HUES64 (cell line): Measurements from ENCODE around the gene TMPRSS2.

ENCODE experiments used
- H3K27ac ChIP-seq: 2 replicates; pipeline ENCODE4 v1.7.0; 2013; ENCODE audit warnings: low read depth, low read length, inconsistent platforms
- H3K27me3 ChIP-seq: 2 replicates; pipeline ENCODE4 v1.6.1; 2013; ENCODE audit warnings: mild to moderate bottlenecking, low read length; ENCODE audit not compliant: insufficient read depth
- H3K36me3 ChIP-seq: 2 replicates; pipeline ENCODE4 v1.6.1; 2013; ENCODE audit warnings: mild to moderate bottlenecking, low read length; ENCODE audit not compliant: insufficient read depth
- H3K4me1 ChIP-seq: 2 replicates; pipeline ENCODE4 v1.6.1; 2013; ENCODE audit warnings: mild to moderate bottlenecking, low read length, moderate library complexity; ENCODE audit not compliant: insufficient read depth
- H3K4me3 ChIP-seq: 2 replicates; pipeline ENCODE4 v1.5.1; 2013; ENCODE audit warnings: mild to moderate bottlenecking, low read length, moderate library complexity
- H3K9ac ChIP-seq: 2 replicates; pipeline ENCODE4 v1.6.1; 2013; ENCODE audit warnings: mild to moderate bottlenecking, low read depth, low read length
- H3K9me3 ChIP-seq: 2 replicates; pipeline ENCODE4 v1.6.1; 2013; ENCODE audit warnings: low read depth, low read length; ENCODE audit not compliant: insufficient read depth
- WGBS: fragments of 150-250, 120-280 bp; methylation state at CpG from one replicate; pipeline ENCODE4 v1.1.7; 2013; ENCODE audit warnings: missing lambda C conversion rate; 5-methylcytosine and 5-hydroxymethylcytosine counted together

TMPRSS2 gene

GRCh38 chr21:41460578-41461527 lies 47.1 kb downstream of the TMPRSS2 start:
- Histone ChIP-seq H3K4me3 (no peak overlapping the region), H3K27me3 (no peaks in the 10 kb centered on the region), H3K27ac (no peak overlapping the region), H3K9ac (no peak overlapping the region), H3K9me3 (peaks cover 13% of the 10 kb centered on the region), H3K36me3 (peaks cover 17% of the 10 kb centered on the region), H3K4me1 (0 out of 2 replicates have a peak, but pooled peaks cover 4% of the 10 kb centered on the region)
- WGBS, result 44% methylated on average over 17 of the region's 17 CpGs

- H3K4me3 ChIP-seq, result no peak overlapping the region
- 0 out of 2 replicates have a peak, but pooled peaks cover 4% of the 10 kb centered on the region for H3K4me1 ChIP-seq
- H3K27me3 ChIP-seq, result no peaks in the 10 kb centered on the region
- 96% methylated on average over 9 of the region's 9 CpGs for WGBS
- H3K9ac ChIP-seq, result no peak overlapping the region
- H3K36me3 ChIP-seq, result peaks cover 10% of the 10 kb centered on the region
- no peak overlapping the region for H3K27ac ChIP-seq
- H3K9me3 ChIP-seq, result peaks cover 13% of the 10 kb centered on the region
These were observed 47.9 kb downstream of the TMPRSS2 start for GRCh38 chr21:41459884-41460534.

- Histone ChIP-seq H3K9me3 (0 out of 2 replicates have a peak, but pooled peaks cover 4% of the 10 kb centered on the region), H3K4me3 (no peak overlapping the region), H3K9ac (no peak overlapping the region), H3K4me1 (peaks cover 11% of the 10 kb centered on the region; the same call in 1 of the 2 replicates), H3K27me3 (no peaks in the 10 kb centered on the region), H3K36me3 (no peaks in the 10 kb centered on the region), H3K27ac (no peak overlapping the region)
- 95% methylated on average over 22 of the region's 22 CpGs for WGBS
These were observed 49.4 kb downstream of the TMPRSS2 start for GRCh38 chr21:41458559-41458958.

GRCh38 chr21:41458121-41458520 lies 49.8 kb downstream of the TMPRSS2 start:
- Histone ChIP-seq H3K9me3 (0 out of 2 replicates have a peak, but pooled peaks cover 3% of the 10 kb centered on the region), H3K4me3 (no peak overlapping the region), H3K4me1 (peaks cover 14% of the 10 kb centered on the region; the same call in 1 of the 2 replicates), H3K27me3 (no peaks in the 10 kb centered on the region), H3K36me3 (no peaks in the 10 kb centered on the region), H3K27ac (no peak overlapping the region), H3K9ac (no peak overlapping the region)
- 95% methylated on average over 6 of the region's 6 CpGs for WGBS

GRCh38 chr21:41453761-41454160 lies 54.2 kb downstream of the TMPRSS2 start:
- no peak overlapping the region for H3K4me3 ChIP-seq
- WGBS, result 30% methylated on average over 2 of the region's 3 CpGs
- 0 out of 2 replicates have a peak overlapping the region, but pooled peaks have one; percentile 13 for H3K27ac ChIP-seq
- no peaks in the 10 kb centered on the region for H3K9me3 ChIP-seq
- H3K9ac ChIP-seq, result no peak overlapping the region
- no peaks in the 10 kb centered on the region for H3K27me3 ChIP-seq
- H3K4me1 ChIP-seq, result peaks cover 9% of the 10 kb centered on the region; the same call in 1 of the 2 replicates
- no peaks in the 10 kb centered on the region for H3K36me3 ChIP-seq

- H3K27me3 ChIP-seq, result no peaks in the 10 kb centered on the region
- no peaks in the 10 kb centered on the region for H3K36me3 ChIP-seq
- peaks cover 9% of the 10 kb centered on the region; the same call in 1 of the 2 replicates for H3K4me1 ChIP-seq
- H3K9me3 ChIP-seq, result no peaks in the 10 kb centered on the region
- WGBS, result 97% methylated on average over 3 of the region's 3 CpGs
- H3K9ac ChIP-seq, result no peak overlapping the region
- no peak overlapping the region for H3K27ac ChIP-seq
- no peak overlapping the region for H3K4me3 ChIP-seq
These were observed 54.8 kb downstream of the TMPRSS2 start for GRCh38 chr21:41453198-41453597.

- no peak overlapping the region for H3K4me3 ChIP-seq
These were observed 55.9 kb downstream of the TMPRSS2 start for GRCh38 chr21:41451753-41452676.

GRCh38 chr21:41449613-41450012 lies 58.3 kb downstream of the TMPRSS2 start:
- Histone ChIP-seq H3K4me3 (no peak overlapping the region), H3K27me3 (no peaks in the 10 kb centered on the region), H3K4me1 (peaks cover 8% of the 10 kb centered on the region; the same call in 1 of the 2 replicates), H3K27ac (no peak overlapping the region), H3K9me3 (no peaks in the 10 kb centered on the region), H3K9ac (no peak overlapping the region), H3K36me3 (no peaks in the 10 kb centered on the region)
- 71% methylated on average over 4 of the region's 5 CpGs for WGBS

More at GRCh38 chr21:41451753-41452676, 55.9 kb downstream of the TMPRSS2 start:
- peaks cover 9% of the 10 kb centered on the region; the same call in 1 of the 2 replicates for H3K4me1 ChIP-seq
- no peak overlapping the region for H3K27ac ChIP-seq
- no peaks in the 10 kb centered on the region for H3K9me3 ChIP-seq
- no peak overlapping the region for H3K9ac ChIP-seq
- H3K27me3 ChIP-seq, result no peaks in the 10 kb centered on the region
- no peaks in the 10 kb centered on the region for H3K36me3 ChIP-seq
- 89% methylated on average over 16 of the region's 16 CpGs for WGBS

- H3K4me1 ChIP-seq, result no peaks in the 10 kb centered on the region
- no peaks in the 10 kb centered on the region for H3K9me3 ChIP-seq
- no peaks in the 10 kb centered on the region for H3K36me3 ChIP-seq
- no peaks in the 10 kb centered on the region for H3K27me3 ChIP-seq
- H3K27ac ChIP-seq, result no peak overlapping the region
- WGBS, result 97% methylated on average over 3 of the region's 3 CpGs
- H3K9ac ChIP-seq, result no peak overlapping the region
- no peak overlapping the region for H3K4me3 ChIP-seq
These were observed 60.6 kb downstream of the TMPRSS2 start for GRCh38 chr21:41447356-41447755.

- no peaks in the 10 kb centered on the region for H3K4me1 ChIP-seq
- no peaks in the 10 kb centered on the region for H3K36me3 ChIP-seq
- WGBS, result 96% methylated on average over 4 of the region's 4 CpGs
- no peak overlapping the region for H3K9ac ChIP-seq
- no peaks in the 10 kb centered on the region for H3K9me3 ChIP-seq
- no peaks in the 10 kb centered on the region for H3K27me3 ChIP-seq
- H3K27ac ChIP-seq, result no peak overlapping the region
- no peak overlapping the region for H3K4me3 ChIP-seq
These were observed 61.4 kb downstream of the TMPRSS2 start for GRCh38 chr21:41446586-41446985.
